Measurements from ENCODE around the gene NXPE3.

- TF ChIP-seq CTCF (IDR thresholded peaks at IDR 0.05; ENCODE audit: low read depth, low read length) (no peak), MAX (IDR thresholded peaks at IDR 0.05; ENCODE audit: low read depth, low read length) (no peak), POLR2A (IDR thresholded peaks at IDR 0.05; ENCODE audit: extremely low read depth, insufficient read length) (no peak), MYC (IDR thresholded peaks at IDR 0.05; ENCODE audit: low read depth, low read length) (no peak)
Measured at GRCh38 chr3:101811875-101812274, 32.9 kb downstream of the NXPE3 start.

All from NB4 (cell line).